Central memory CD4-positive, alpha-beta T cell (primary cell): ENCODE data around the gene CCM2.

ENCODE experiments used
- DNase-seq: peaks from one replicate; pipeline ENCODE4 v3.0.0; 2022

Gene CCM2

GRCh38 chr7:45084901-45085618, 85.1 kb downstream of the CCM2 start:
- DNase-seq = no peak

- no peak for DNase-seq
Measured at GRCh38 chr7:45085619-45086200, 85.7 kb downstream of the CCM2 start.

GRCh38 chr7:45086331-45087065, 86.5 kb downstream of the CCM2 start:
- DNase-seq = no peak

- DNase-seq = no peak
Measured at GRCh38 chr7:45087301-45088145, 87.5 kb downstream of the CCM2 start.

GRCh38 chr7:45088146-45088701, 88.2 kb downstream of the CCM2 start:
- DNase-seq = no peak

GRCh38 chr7:45088821-45089340, 88.9 kb downstream of the CCM2 start, which contains the start of gene NACAD:
NACAD (minus strand) TSS chr7:45088969; CDS start chr7:45088894, 75 bp downstream.
- no peak for DNase-seq

GRCh38 chr7:45089341-45089891, 89.4 kb downstream of the CCM2 start:
- DNase-seq = peak; percentile 53

GRCh38 chr7:45092100-45092930, 92.3 kb downstream of the CCM2 start:
- no peak for DNase-seq

- no peak for DNase-seq
Measured at GRCh38 chr7:45092931-45093235, 92.9 kb downstream of the CCM2 start.

- DNase-seq = no peak
Measured at GRCh38 chr7:45098983-45099839, 99.2 kb downstream of the CCM2 start.

- no peak for DNase-seq
Measured at GRCh38 chr7:45099891-45100760, 100.1 kb downstream of the CCM2 start.

- no peak for DNase-seq
Measured at GRCh38 chr7:45100761-45101480, 100.9 kb downstream of the CCM2 start.

- no peak for DNase-seq
Measured at GRCh38 chr7:45101748-45102147, 101.7 kb downstream of the CCM2 start.

- DNase-seq = no peak
Measured at GRCh38 chr7:45102785-45103712, 103.0 kb downstream of the CCM2 start.

- DNase-seq = no peak
Measured at GRCh38 chr7:45103958-45104843, 104.2 kb downstream of the CCM2 start.
